Pancreas (tissue), 10 donors: ENCODE results near the gene CCDC138. TPM values are rescaled to one million over a fixed set of nuclear protein-coding genes. Genes with fewer than 3 reads are reported as not detected.

ENCODE experiments used
- ATAC-seq, 4 donors: fragments of 200-7000 bp; cut with Tn5 transposase; one replicate each; pipeline versions ENCODE4 v1.8.0 to v1.9.1; 2020; ENCODE audit warnings: mild to moderate bottlenecking in 4 of 4, moderate library complexity in 4 of 4
- DNase-seq, 6 donors: peaks; one replicate each; pipeline ENCODE4 v3.0.0-alpha.2; 2020
- FAIRE-seq: peaks from 2 replicates; lab custom pipeline; 2012; peaks lifted over from hg19 to GRCh38; lab: Jason Lieb, UNC
- H3K27ac ChIP-seq, 4 donors: fragments of 200-600 bp; sonication (generic); 1 replicate in 3 of 4; 2 replicates in 1 of 4; pipeline versions ENCODE4 v1.5.0 to v1.8.0; 2020
- H3K27me3 ChIP-seq, 4 donors: fragments of 200-600 bp; one replicate each; pipeline ENCODE4 v1.8.0; 2021
- H3K36me3 ChIP-seq, 3 donors: fragments of 200-600 bp; sonication (generic) in 1 of 3; one replicate each; pipeline versions ENCODE4 v1.5.0 to v1.8.0; 2020 to 2021
- H3K4me1 ChIP-seq, 3 donors: fragments of 200-600 bp; one replicate each; pipeline ENCODE4 v1.8.0; 2021
- H3K4me3 ChIP-seq, 4 donors: fragments of 200-600 bp; sonication (generic) in 2 of 4; one replicate each; pipeline versions ENCODE4 v1.5.0 to v1.8.0; 2020 to 2021
- H3K9me3 ChIP-seq, 4 donors: fragments of 200-600 bp; one replicate each; pipeline ENCODE4 v1.8.0; 2021
- WGBS, 2 donors: extraction: QIAGEN DNeasy Blood & Tissue Kit; methylation state at CpG; one replicate each; pipeline ENCODE4 v1.1.7; 2013; 5-methylcytosine and 5-hydroxymethylcytosine counted together
- intact Hi-C, 3 donors: fragments of 100-400 bp; cut with DNase I; formaldehyde crosslinking; loops; one replicate each; pipeline versions ENCODE4 v1.11.1 to v1.14.2; 2022
- polyA plus RNA-seq, 2 donors: library from polyadenylated mRNA; stranded (reverse); fragments of 200-250 nt; gene quantifications; one replicate each; pipeline ENCODE4 v1.2.3, GENCODE V29; 2013
- total RNA-seq, 6 donors: library from RNA; stranded (reverse); fragmentation: NEBNext Ultra II Directional in 4 of 6; extraction: Animal tissue kit (Norgen Biotek cat#: 25700) in 4 of 6; gene quantifications; one replicate each; pipeline versions ENCODE4 v1.2.1 to v1.2.4, GENCODE V29; 2021 to 2023
- TF ChIP-seq, protein P1 (sequence below), 4 donors: fragments of 200-600 bp; sonication (generic) in 3 of 4; IDR thresholded peaks; one replicate each; pipeline versions ENCODE4 v1.5.0 to v1.8.0; 2021; ENCODE audit warnings: antibody characterized with exemption in 4 of 4
- donor health status: healthy with polysubstance abuse.
- donor health status: DM: no; HTN: no; CAD: no; lungs with moderate emphysema.
- donor health status: DM: no; HTN: no; CAD: no.
- donor health status: control.
- donor health status: control.
- donor health status: Bipolar disorder and iron deficiency.
- donor health status: DM: yes; HTN: yes; CAD: no.
- donor health status: DM: no; HTN: no; CAD: no.
- donor health status: DM: no; HTN: no; CAD: no.
- donor health status: DM: yes; HTN: yes; CAD: no.

The CCDC138 gene
- total and polyA plus RNA-seq, 8 donors = 0.72 to 2.0 (median 1.6) TPM

DNA sequence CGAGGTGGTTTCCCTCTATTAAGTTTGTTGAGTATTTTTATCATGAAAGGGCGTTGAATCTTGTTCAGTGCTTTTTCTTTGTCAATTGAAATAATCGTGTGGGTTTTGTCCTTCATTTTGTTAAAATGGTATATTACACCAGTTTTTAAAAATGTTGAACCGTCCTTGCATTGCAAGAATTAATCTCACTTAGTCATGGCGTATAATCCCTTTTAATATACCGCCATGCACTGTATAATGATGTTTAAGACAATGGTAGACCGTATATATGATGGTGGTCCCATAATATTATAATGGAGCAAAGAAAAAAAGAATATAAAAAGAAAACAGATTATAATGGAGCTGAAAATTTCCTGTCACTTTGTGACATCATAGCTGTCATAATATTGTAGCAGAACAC lies 50.6 kb downstream of the CCDC138 start:
- FAIRE-seq (no peak), DNase-seq (no peak), ATAC-seq (no peak)
- intact Hi-C loops = no loop called here
- Histone ChIP-seq H3K9me3 (no peaks in the 10 kb centered on the region), H3K4me3 (no peak overlapping the region), H3K4me1 (no peaks in the 10 kb centered on the region), H3K36me3 (no peaks in the 10 kb centered on the region), H3K27me3 (no peaks in the 10 kb centered on the region), H3K27ac (no peak overlapping the region)
- 95 to 96% methylated on average over 7 of the region's 7 CpGs for WGBS, 2 donors
- TF ChIP-seq, protein P1, sequence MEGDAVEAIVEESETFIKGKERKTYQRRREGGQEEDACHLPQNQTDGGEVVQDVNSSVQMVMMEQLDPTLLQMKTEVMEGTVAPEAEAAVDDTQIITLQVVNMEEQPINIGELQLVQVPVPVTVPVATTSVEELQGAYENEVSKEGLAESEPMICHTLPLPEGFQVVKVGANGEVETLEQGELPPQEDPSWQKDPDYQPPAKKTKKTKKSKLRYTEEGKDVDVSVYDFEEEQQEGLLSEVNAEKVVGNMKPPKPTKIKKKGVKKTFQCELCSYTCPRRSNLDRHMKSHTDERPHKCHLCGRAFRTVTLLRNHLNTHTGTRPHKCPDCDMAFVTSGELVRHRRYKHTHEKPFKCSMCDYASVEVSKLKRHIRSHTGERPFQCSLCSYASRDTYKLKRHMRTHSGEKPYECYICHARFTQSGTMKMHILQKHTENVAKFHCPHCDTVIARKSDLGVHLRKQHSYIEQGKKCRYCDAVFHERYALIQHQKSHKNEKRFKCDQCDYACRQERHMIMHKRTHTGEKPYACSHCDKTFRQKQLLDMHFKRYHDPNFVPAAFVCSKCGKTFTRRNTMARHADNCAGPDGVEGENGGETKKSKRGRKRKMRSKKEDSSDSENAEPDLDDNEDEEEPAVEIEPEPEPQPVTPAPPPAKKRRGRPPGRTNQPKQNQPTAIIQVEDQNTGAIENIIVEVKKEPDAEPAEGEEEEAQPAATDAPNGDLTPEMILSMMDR (IDR thresholded peaks at IDR 0.05) = no peak

GRCh38 chr2:108841506-108841905 lies 54.9 kb downstream of the CCDC138 start:
- ATAC-seq (no peak), FAIRE-seq (no peak), DNase-seq (no peak)
- intact Hi-C loops = no loop called here
- no peaks in the 10 kb centered on the region for H3K36me3 ChIP-seq
- no peak overlapping the region for H3K4me3 ChIP-seq
- no peaks in the 10 kb centered on the region for H3K4me1 ChIP-seq
- no peaks in the 10 kb centered on the region for H3K9me3 ChIP-seq
- TF ChIP-seq, protein P1 (IDR thresholded peaks at IDR 0.05) = no peak
- H3K27ac ChIP-seq = no peak overlapping the region
- no peaks in the 10 kb centered on the region for H3K27me3 ChIP-seq

GRCh38 chr2:108845923-108846322 lies 59.4 kb downstream of the CCDC138 start:
- no peak for ATAC-seq
- no peak for FAIRE-seq
- intact Hi-C loops = no loop called here

DNA sequence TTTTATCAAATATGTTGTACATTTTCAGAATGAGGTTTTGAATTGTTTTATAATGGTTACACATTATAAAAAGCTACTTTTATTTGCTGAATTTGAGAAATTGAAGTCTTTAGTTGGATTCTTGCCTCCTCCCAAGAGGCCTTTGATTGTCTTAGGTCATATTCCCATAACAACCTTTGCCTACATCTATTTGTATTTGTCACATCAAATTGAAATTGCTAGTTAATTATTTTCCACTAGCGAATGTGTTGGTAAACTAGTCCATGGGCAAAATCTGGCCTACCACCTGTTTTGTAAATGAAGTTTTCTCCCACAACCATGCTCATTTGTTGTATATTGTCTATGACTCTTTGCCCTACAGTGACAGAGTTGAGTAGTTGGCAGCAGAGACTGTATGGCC lies 60.4 kb downstream of the CCDC138 start:
- DNase-seq = no peak
- Histone ChIP-seq H3K27me3 (no peaks in the 10 kb centered on the region), H3K36me3 (no peaks in the 10 kb centered on the region), H3K9me3 (no peaks in the 10 kb centered on the region), H3K27ac (no peak overlapping the region), H3K4me1 (no peaks in the 10 kb centered on the region), H3K4me3 (no peak overlapping the region)
- intact Hi-C loops = no loop called here
- TF ChIP-seq, protein P1 (IDR thresholded peaks at IDR 0.05) = no peak
- FAIRE-seq = no peak
- no peak for ATAC-seq
- WGBS, 2 donors = 41 to 43% methylated on average over 1 of the region's 1 CpG

More at GRCh38 chr2:108845923-108846322, 59.4 kb downstream of the CCDC138 start:
- Histone ChIP-seq H3K27me3 (no peaks in the 10 kb centered on the region), H3K27ac (no peak overlapping the region), H3K36me3 (no peaks in the 10 kb centered on the region), H3K9me3 (no peaks in the 10 kb centered on the region), H3K4me3 (no peak overlapping the region), H3K4me1 (no peaks in the 10 kb centered on the region)
- TF ChIP-seq, protein P1 (IDR thresholded peaks at IDR 0.05) = no peak
- no peak for DNase-seq

GRCh38 chr2:108852375-108852774 lies 65.8 kb downstream of the CCDC138 start:
- no peak overlapping the region for H3K27ac ChIP-seq
- no peaks in the 10 kb centered on the region for H3K4me1 ChIP-seq
- DNase-seq (no peak), ATAC-seq (no peak), FAIRE-seq (no peak)
- WGBS, 2 donors = 94 to 95% methylated on average over 3 of the region's 3 CpGs
- H3K9me3 ChIP-seq = no peaks in the 10 kb centered on the region
- TF ChIP-seq, protein P1 (IDR thresholded peaks at IDR 0.05) = no peak
- no peaks in the 10 kb centered on the region for H3K36me3 ChIP-seq
- H3K4me3 ChIP-seq = no peak overlapping the region
- H3K27me3 ChIP-seq = no peaks in the 10 kb centered on the region
- intact Hi-C loops = no loop called here
